Adrenal gland (tissue), 12 donors: ENCODE results near the gene NAPA. TPM values are rescaled to one million over a fixed set of nuclear protein-coding genes. Genes with fewer than 3 reads are reported as not detected.
A peak's percentile ranks its signal among the peaks of the same experiment; 100 is the strongest.

Source experiments
- DNase-seq, 7 donors: peaks; one replicate each; pipeline ENCODE4 v3.0.0-alpha.2; 2019 to 2020
- H3K27ac ChIP-seq, 5 donors: fragments of 200-600 bp; sonication (generic) in 4 of 5; 1 replicate in 3 of 5; 2 replicates in 2 of 5; pipeline versions ENCODE4 v1.5.1 to v1.8.0; 2016 to 2020; ENCODE audit warnings: mild to moderate bottlenecking in 1 of 5
- H3K27me3 ChIP-seq: fragments of 200-600 bp; 2 replicates; pipeline ENCODE4 v1.8.0; 2021
- H3K36me3 ChIP-seq, 2 donors: fragments of 200-600 bp; replicated peaks in 1 of 2; 1 replicate in 1 of 2; 2 replicates in 1 of 2; pipeline versions ENCODE4 v1.5.1 to v1.8.0; 2018 to 2022
- H3K4me1 ChIP-seq, 2 donors: fragments of 200-600 bp; replicated peaks in 1 of 2; 1 replicate in 1 of 2; 2 replicates in 1 of 2; pipeline versions ENCODE4 v1.5.1 to v1.8.0; 2018 to 2021
- H3K4me3 ChIP-seq, 4 donors: fragments of 200-600 bp; sonication (generic) in 3 of 4; one replicate each; pipeline ENCODE4 v1.5.1; 2016 to 2018
- H3K9me3 ChIP-seq, 3 donors: fragments of 200-600 bp; sonication (generic) in 1 of 3; replicated peaks in 1 of 3; 1 replicate in 2 of 3; 2 replicates in 1 of 3; pipeline versions ENCODE4 v1.5.1 to v1.8.0; 2016 to 2021
- POLR2A ChIP-seq, 2 donors: fragments of 450-650 bp; IDR thresholded peaks; one replicate each; pipeline ENCODE4 v1.6.1; 2017; ENCODE audit warnings: antibody characterized with exemption in 2 of 2, mild to moderate bottlenecking in 2 of 2, moderate library complexity in 1 of 2
- WGBS, 4 donors: extraction: QIAGEN DNeasy Blood & Tissue Kit in 2 of 4; methylation state at CpG; one replicate each; pipeline versions ENCODE4 v1.1.5 to v1.1.7; 2013 to 2017; 5-methylcytosine and 5-hydroxymethylcytosine counted together
- intact Hi-C, 2 donors: fragments of 100-400 bp; cut with DNase I; formaldehyde crosslinking; loops; one replicate each; pipeline versions ENCODE4 v1.14.1 to v1.15.0; 2022 to 2023
- polyA plus RNA-seq, 3 donors: library from polyadenylated mRNA; stranded (reverse); fragments of 200-250 nt in 2 of 3; fragments of 350-450 nt in 1 of 3; fragmentation: Illumina TruSeq in 1 of 3; extraction: RNeasy Lipid Tissue Mini Kit (QIAGEN cat#74804) in 1 of 3; gene quantifications; one replicate each; pipeline ENCODE4 v1.2.3, GENCODE V29; 2013 to 2014
- total RNA-seq, 9 donors: library from RNA; depleted of rRNA in 4 of 9; stranded (reverse); fragments of >200 nt in 4 of 9; fragments of 120-200 nt in 1 of 9; fragmentation: NEBNext Ultra II Directional in 1 of 9; extraction: Animal tissue kit (Norgen Biotek cat#: 25700) in 1 of 9; gene quantifications; one replicate each; pipeline versions ENCODE4 v1.1.0 to v1.2.4, GENCODE V29; 2013 to 2023
- TF ChIP-seq, protein P1 (sequence below), 6 experiments: fragments of 450-650 bp in 4 of 6; fragments of 200-600 bp in 2 of 6; sonication (generic) in 1 of 6; IDR thresholded peaks; 1 replicate in 5 of 6; 2 replicates in 1 of 6; pipeline versions ENCODE4 v1.5.1 to v1.8.0; 2016 to 2021; ENCODE audit warnings: antibody characterized with exemption in 6 of 6, mild to moderate bottlenecking in 2 of 6, moderate library complexity in 1 of 6
- donor health status: healthy with polysubstance abuse.
- donor health status: Bipolar disorder and iron deficiency.
- donor health status: DM: yes; HTN: yes; CAD: no.
- donor health status: DM: no; HTN: no; CAD: no.
- donor health status: DM: no; HTN: no; CAD: no.
- donor health status: DM: yes; HTN: yes; CAD: no.

The NAPA gene
- total and polyA plus RNA-seq, 12 donors: 122 to 481 (median 254) TPM

DNA sequence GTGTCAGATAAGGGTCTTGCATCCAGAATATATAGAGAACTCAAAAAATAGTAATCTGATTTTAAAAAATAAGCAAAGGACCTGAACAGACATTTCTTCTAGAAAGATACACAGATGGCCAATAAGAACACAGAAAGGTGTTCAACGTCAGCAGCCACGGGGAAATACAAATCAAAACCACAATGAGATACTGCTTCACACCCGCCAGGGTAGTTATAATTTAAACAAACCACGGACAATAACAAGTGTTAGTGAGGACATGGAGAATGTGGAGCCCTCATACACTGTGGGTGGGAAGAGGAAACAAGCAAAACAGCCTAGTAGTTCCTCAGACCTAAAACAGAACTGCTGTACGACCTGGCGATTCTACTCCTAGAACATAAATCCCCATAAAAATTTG, 26.7 kb upstream of the NAPA start:
- 71 to 76% (median 72%) methylated on average over 6 of the region's 6 CpGs for WGBS, 4 donors
- Histone ChIP-seq H3K36me3 (no peaks in the 10 kb centered on the region), H3K27me3 (peaks cover 7% of the 10 kb centered on the region), H3K9me3 (no peaks in the 10 kb centered on the region), H3K27ac (no peak overlapping the region), H3K4me3 (no peak overlapping the region), H3K4me1 (peaks cover 0 to 8% of the 10 kb centered on the region in 2 donors)
- intact Hi-C loops: no loop called here
- no peak for DNase-seq
- TF ChIP-seq, protein P1, sequence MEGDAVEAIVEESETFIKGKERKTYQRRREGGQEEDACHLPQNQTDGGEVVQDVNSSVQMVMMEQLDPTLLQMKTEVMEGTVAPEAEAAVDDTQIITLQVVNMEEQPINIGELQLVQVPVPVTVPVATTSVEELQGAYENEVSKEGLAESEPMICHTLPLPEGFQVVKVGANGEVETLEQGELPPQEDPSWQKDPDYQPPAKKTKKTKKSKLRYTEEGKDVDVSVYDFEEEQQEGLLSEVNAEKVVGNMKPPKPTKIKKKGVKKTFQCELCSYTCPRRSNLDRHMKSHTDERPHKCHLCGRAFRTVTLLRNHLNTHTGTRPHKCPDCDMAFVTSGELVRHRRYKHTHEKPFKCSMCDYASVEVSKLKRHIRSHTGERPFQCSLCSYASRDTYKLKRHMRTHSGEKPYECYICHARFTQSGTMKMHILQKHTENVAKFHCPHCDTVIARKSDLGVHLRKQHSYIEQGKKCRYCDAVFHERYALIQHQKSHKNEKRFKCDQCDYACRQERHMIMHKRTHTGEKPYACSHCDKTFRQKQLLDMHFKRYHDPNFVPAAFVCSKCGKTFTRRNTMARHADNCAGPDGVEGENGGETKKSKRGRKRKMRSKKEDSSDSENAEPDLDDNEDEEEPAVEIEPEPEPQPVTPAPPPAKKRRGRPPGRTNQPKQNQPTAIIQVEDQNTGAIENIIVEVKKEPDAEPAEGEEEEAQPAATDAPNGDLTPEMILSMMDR (IDR thresholded peaks at IDR 0.05): no peak
- no peak for TF ChIP-seq POLR2A (IDR thresholded peaks at IDR 0.05)

DNA sequence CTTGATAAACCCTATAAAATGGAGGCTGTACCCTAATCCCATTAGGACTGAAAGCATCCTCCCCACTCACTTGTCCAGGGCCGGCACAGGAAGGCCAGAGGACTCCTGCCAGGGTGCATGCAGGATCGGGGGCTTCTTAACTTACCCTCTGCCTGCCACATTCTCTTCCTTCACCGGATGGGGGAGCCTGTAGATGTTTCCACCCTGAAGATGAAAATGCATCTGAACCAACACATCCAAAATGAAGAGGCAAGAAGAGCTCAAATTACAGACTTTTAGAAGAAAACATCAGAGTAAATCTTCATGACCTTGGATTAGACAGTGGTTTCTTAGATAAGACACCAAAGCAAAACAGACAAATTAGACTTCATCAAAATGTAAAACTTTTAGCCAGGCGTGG, 25.9 kb upstream of the NAPA start:
- 18 to 43% (median 34%) methylated on average over 4 of the region's 4 CpGs for WGBS, 4 donors
- Histone ChIP-seq H3K4me3 (no peak overlapping the region), H3K4me1 (peaks cover 0 to 8% of the 10 kb centered on the region in 2 donors), H3K27ac (peak overlapping the region in 3 of 5 donors; percentile 13 to 39 (median 25)), H3K27me3 (peaks cover 7% of the 10 kb centered on the region), H3K9me3 (no peaks in the 10 kb centered on the region), H3K36me3 (no peaks in the 10 kb centered on the region)
- intact Hi-C loops: no loop called here
- TF ChIP-seq, protein P1 (IDR thresholded peaks at IDR 0.05): peak in 5 of 6 experiments; percentile 14 to 46 (median 41)
- TF ChIP-seq POLR2A (IDR thresholded peaks at IDR 0.05): no peak
- peak in 4 of 7 donors; percentile 35 to 59 (median 40) for DNase-seq

DNA sequence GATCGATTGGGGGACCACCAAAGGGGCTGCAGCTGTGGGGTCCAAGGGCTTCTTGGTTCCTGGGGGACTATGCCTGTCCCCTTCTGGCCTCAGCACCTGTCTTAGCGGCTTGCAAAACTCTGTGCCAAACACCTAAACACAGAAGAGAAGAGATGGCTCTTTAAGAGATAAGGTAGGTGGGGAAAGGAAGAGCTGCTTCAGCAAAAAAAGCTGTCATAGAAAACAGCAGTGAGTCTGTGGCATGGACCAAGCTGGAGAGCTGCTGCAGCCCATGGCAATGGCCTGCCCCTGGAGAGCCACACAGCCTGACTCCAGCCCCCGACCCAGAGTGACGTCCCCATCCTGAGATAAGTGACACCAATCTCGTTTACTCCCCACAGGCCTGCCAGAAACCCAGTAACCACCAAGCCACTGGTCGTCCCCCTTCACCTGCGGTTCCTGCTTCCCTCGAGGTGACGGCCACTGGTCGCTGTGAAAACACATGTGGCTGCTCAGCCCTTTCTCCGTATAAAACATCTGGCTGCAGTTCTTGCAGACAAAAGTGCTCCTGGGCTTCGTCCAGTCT, 25.0 kb upstream of the NAPA start:
- TF ChIP-seq, protein P1 (IDR thresholded peaks at IDR 0.05): no peak
- TF ChIP-seq POLR2A (IDR thresholded peaks at IDR 0.05): no peak
- Histone ChIP-seq H3K27ac (peak overlapping the region in 1 of 5 donors; percentile 5), H3K36me3 (no peaks in the 10 kb centered on the region), H3K4me3 (no peak overlapping the region), H3K9me3 (no peaks in the 10 kb centered on the region), H3K4me1 (peaks cover 0 to 8% of the 10 kb centered on the region in 2 donors), H3K27me3 (peaks cover 4% of the 10 kb centered on the region)
- DNase-seq: no peak
- 59 to 75% (median 62%) methylated on average over 12 of the region's 12 CpGs for WGBS, 4 donors
- intact Hi-C loops: loop anchor here in 1 of 2 donors (10.0 kb wide), 1 partner anchor 165 kb away; no protein-coding TSS in a partner anchor

DNA sequence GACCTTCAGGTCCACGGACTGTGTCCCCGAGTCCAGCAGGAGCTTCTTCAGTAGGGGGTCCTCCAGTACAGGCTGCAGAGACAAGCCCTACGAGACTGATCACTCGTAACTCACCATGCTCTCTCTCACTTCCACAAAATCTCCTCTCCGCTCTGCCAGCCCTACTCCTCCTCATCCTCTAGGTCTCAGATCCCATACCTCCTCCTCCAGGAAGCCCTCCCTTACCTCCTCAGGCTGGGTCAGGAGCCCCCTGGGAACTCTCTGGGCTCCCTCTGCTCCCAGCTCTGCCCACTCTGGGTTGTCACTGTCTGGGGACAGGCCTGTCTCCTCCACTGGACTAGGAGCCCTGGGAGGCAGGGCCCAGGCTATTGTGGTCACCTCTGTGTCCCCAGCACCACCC, 23.9 kb upstream of the NAPA start:
- Histone ChIP-seq H3K27ac (no peak overlapping the region), H3K9me3 (no peaks in the 10 kb centered on the region), H3K36me3 (no peaks in the 10 kb centered on the region), H3K27me3 (no peaks in the 10 kb centered on the region), H3K4me1 (peaks cover 0 to 8% of the 10 kb centered on the region in 2 donors), H3K4me3 (no peak overlapping the region)
- 73 to 91% (median 80%) methylated on average over 5 of the region's 5 CpGs for WGBS, 4 donors
- TF ChIP-seq, protein P1 (IDR thresholded peaks at IDR 0.05): no peak
- TF ChIP-seq POLR2A (IDR thresholded peaks at IDR 0.05): no peak
- intact Hi-C loops: loop anchor here in 1 of 2 donors (10.0 kb wide), 1 partner anchor 166 kb away; no protein-coding TSS in a partner anchor
- no peak for DNase-seq
